BLaER1 (cell line): ENCODE measurements around the gene LATS2.

Experiments used
- H3K27ac ChIP-seq: shearing (Covaris generic); formaldehyde crosslinking; 2 replicates; pipeline ENCODE4 v1.8.1; 2022
- H3K27me3 ChIP-seq: shearing (Covaris generic); formaldehyde crosslinking; 2 replicates; pipeline ENCODE4 v1.8.1; 2022
- H3K36me3 ChIP-seq: shearing (Covaris generic); formaldehyde crosslinking; 2 replicates; pipeline ENCODE4 v1.8.1; 2022
- H3K4me1 ChIP-seq: shearing (Covaris generic); formaldehyde crosslinking; 2 replicates; pipeline ENCODE4 v1.8.1; 2022
- H3K4me2 ChIP-seq: shearing (Covaris generic); formaldehyde crosslinking; 2 replicates; pipeline ENCODE4 v1.8.1; 2022
- H3K4me3 ChIP-seq: shearing (Covaris generic); formaldehyde crosslinking; 2 replicates; pipeline ENCODE4 v1.8.1; 2022
- H3K9ac ChIP-seq: shearing (Covaris generic); formaldehyde crosslinking; 2 replicates; pipeline ENCODE4 v1.8.1; 2022
- H3K9me3 ChIP-seq: shearing (Covaris generic); formaldehyde crosslinking; 2 replicates; pipeline ENCODE4 v1.8.1; 2022
- H4K20me1 ChIP-seq: shearing (Covaris generic); formaldehyde crosslinking; 2 replicates; pipeline ENCODE4 v1.8.1; 2022
- Cebpa-rat ChIP-seq: shearing (Covaris generic); IDR thresholded peaks from 2 replicates; pipeline ENCODE4 v1.8.1; 2022

Gene LATS2

GRCh38 chr13:21061029-21061763 lies at the start of gene LATS2:
Gene LATS2, minus strand, starts transcription at chr13:21061586. Its CDS starts 15,560 bp downstream, at chr13:21046026.
- Histone ChIP-seq H4K20me1 (peaks cover 45% of the 10 kb centered on the region), H3K4me1 (peaks cover 49% of the 10 kb centered on the region), H3K9ac (peak within 1 kb of the TSS; percentile 92), H3K4me2 (peak within 1 kb of the TSS; percentile 68), H3K9me3 (no peaks in the 10 kb centered on the region), H3K27ac (peak within 1 kb of the TSS; percentile 89), H3K27me3 (peaks cover 30% of the 10 kb centered on the region; the same call in 1 of the 2 replicates), H3K36me3 (no peaks in the 10 kb centered on the region; the same call in 1 of the 2 replicates), H3K4me3 (peak within 1 kb of the TSS; percentile 97)
- no peak for TF ChIP-seq Cebpa-rat

GRCh38 chr13:21109168-21109567 lies 47.8 kb upstream of the LATS2 start:
- H3K4me2 ChIP-seq = no peak overlapping the region
- no peaks in the 10 kb centered on the region for H3K27me3 ChIP-seq
- H3K9ac ChIP-seq = no peak overlapping the region
- peaks cover 6% of the 10 kb centered on the region; the same call in 1 of the 2 replicates for H3K4me1 ChIP-seq
- H3K9me3 ChIP-seq = peaks cover 3% of the 10 kb centered on the region
- no peak for TF ChIP-seq Cebpa-rat
- H4K20me1 ChIP-seq = no peaks in the 10 kb centered on the region
- H3K4me3 ChIP-seq = no peak overlapping the region
- H3K27ac ChIP-seq = no peak overlapping the region
- no peaks in the 10 kb centered on the region for H3K36me3 ChIP-seq

- Histone ChIP-seq H3K27ac (no peak overlapping the region), H3K9ac (no peak overlapping the region)
Measured at GRCh38 chr13:21106089-21106488, 44.7 kb upstream of the LATS2 start.

GRCh38 chr13:21104199-21105019 lies 43.0 kb upstream of the LATS2 start:
- Histone ChIP-seq H3K4me2 (no peak overlapping the region), H3K4me1 (no peaks in the 10 kb centered on the region), H3K9me3 (peaks cover 6% of the 10 kb centered on the region), H4K20me1 (no peaks in the 10 kb centered on the region), H3K36me3 (no peaks in the 10 kb centered on the region), H3K27me3 (no peaks in the 10 kb centered on the region), H3K4me3 (no peak overlapping the region), H3K9ac (no peak overlapping the region), H3K27ac (no peak overlapping the region)
- TF ChIP-seq Cebpa-rat = no peak

More at GRCh38 chr13:21106089-21106488, 44.7 kb upstream of the LATS2 start:
- H3K4me3 ChIP-seq = no peak overlapping the region
- H3K4me2 ChIP-seq = no peak overlapping the region
- no peak for TF ChIP-seq Cebpa-rat
- H3K36me3 ChIP-seq = no peaks in the 10 kb centered on the region
- H3K4me1 ChIP-seq = no peaks in the 10 kb centered on the region
- peaks cover 6% of the 10 kb centered on the region for H3K9me3 ChIP-seq
- no peaks in the 10 kb centered on the region for H3K27me3 ChIP-seq
- H4K20me1 ChIP-seq = no peaks in the 10 kb centered on the region

- Histone ChIP-seq H3K27ac (no peak overlapping the region), H4K20me1 (no peaks in the 10 kb centered on the region), H3K4me3 (no peak overlapping the region), H3K27me3 (no peaks in the 10 kb centered on the region), H3K36me3 (no peaks in the 10 kb centered on the region), H3K9me3 (peaks cover 6% of the 10 kb centered on the region), H3K9ac (no peak overlapping the region), H3K4me1 (no peaks in the 10 kb centered on the region), H3K4me2 (no peak overlapping the region)
- TF ChIP-seq Cebpa-rat = no peak
Measured at GRCh38 chr13:21101865-21102576, 40.6 kb upstream of the LATS2 start.

GRCh38 chr13:21100994-21101757 lies 39.8 kb upstream of the LATS2 start:
- Histone ChIP-seq H3K4me1 (no peaks in the 10 kb centered on the region), H4K20me1 (no peaks in the 10 kb centered on the region), H3K4me2 (no peak overlapping the region), H3K4me3 (no peak overlapping the region), H3K9ac (no peak overlapping the region), H3K27ac (no peak overlapping the region), H3K36me3 (no peaks in the 10 kb centered on the region), H3K27me3 (no peaks in the 10 kb centered on the region), H3K9me3 (peaks cover 6% of the 10 kb centered on the region)
- TF ChIP-seq Cebpa-rat = no peak

- Histone ChIP-seq H3K27ac (no peak overlapping the region), H3K9me3 (peaks cover 16% of the 10 kb centered on the region), H3K4me1 (peaks cover 3% of the 10 kb centered on the region; the same call in 1 of the 2 replicates), H3K4me2 (no peak overlapping the region), H3K27me3 (no peaks in the 10 kb centered on the region), H3K9ac (no peak overlapping the region), H3K36me3 (no peaks in the 10 kb centered on the region; the same call in 1 of the 2 replicates), H3K4me3 (no peak overlapping the region), H4K20me1 (no peaks in the 10 kb centered on the region)
- TF ChIP-seq Cebpa-rat = no peak
Measured at GRCh38 chr13:21100211-21100610, 38.8 kb upstream of the LATS2 start.

GRCh38 chr13:21095311-21095710 lies 33.9 kb upstream of the LATS2 start:
- Histone ChIP-seq H3K9me3 (peaks cover 19% of the 10 kb centered on the region), H3K4me2 (no peak overlapping the region), H4K20me1 (no peaks in the 10 kb centered on the region), H3K27ac (no peak overlapping the region), H3K9ac (no peak overlapping the region), H3K4me1 (peaks cover 6% of the 10 kb centered on the region; the same call in 1 of the 2 replicates), H3K27me3 (no peaks in the 10 kb centered on the region), H3K36me3 (no peaks in the 10 kb centered on the region; the same call in 1 of the 2 replicates), H3K4me3 (no peak overlapping the region)
- TF ChIP-seq Cebpa-rat = no peak

- Histone ChIP-seq H3K27ac (no peak overlapping the region), H3K4me3 (no peak overlapping the region), H3K36me3 (no peaks in the 10 kb centered on the region), H3K9ac (no peak overlapping the region), H3K4me2 (no peak overlapping the region), H3K9me3 (peaks cover 5% of the 10 kb centered on the region), H3K27me3 (no peaks in the 10 kb centered on the region), H4K20me1 (no peaks in the 10 kb centered on the region), H3K4me1 (no peaks in the 10 kb centered on the region)
- no peak for TF ChIP-seq Cebpa-rat
Measured at GRCh38 chr13:21089830-21090229, 28.4 kb upstream of the LATS2 start.
